Right cardiac atrium (tissue), 5 donors: ENCODE data around the gene CNTNAP2. TPM values are rescaled to one million over a fixed set of nuclear protein-coding genes. Genes with fewer than 3 reads are reported as not detected.

Experiments used
- ATAC-seq, 2 donors: fragments of 200-7000 bp; cut with Tn5 transposase; one replicate each; pipeline versions ENCODE4 v1.8.0 to v1.9.1; 2020; ENCODE audit warnings: moderate library complexity in 2 of 2, mild to moderate bottlenecking in 1 of 2
- DNase-seq, 3 donors: peaks; one replicate each; pipeline ENCODE4 v3.0.0-alpha.2; 2020
- H3K27ac ChIP-seq: one replicate; pipeline ENCODE4 v1.5.1; 2013; ENCODE audit warnings: mild to moderate bottlenecking, low read length, control low read depth, moderate library complexity
- H3K27me3 ChIP-seq: one replicate; pipeline ENCODE4 v1.6.1; 2013; ENCODE audit not compliant: control insufficient read depth, insufficient read depth
- H3K4me1 ChIP-seq: one replicate; pipeline ENCODE4 v1.6.1; 2013; ENCODE audit warnings: low read length; ENCODE audit not compliant: control insufficient read depth, insufficient read depth
- H3K4me3 ChIP-seq: one replicate; pipeline ENCODE4 v1.5.1; 2013; ENCODE audit warnings: low read length, control low read depth
- H3K9me3 ChIP-seq: one replicate; pipeline ENCODE4 v1.6.1; 2013; ENCODE audit warnings: low read length; ENCODE audit not compliant: control insufficient read depth
- WGBS: extraction: QIAGEN DNeasy Blood & Tissue Kit; methylation state at CpG from one replicate; pipeline ENCODE4 v1.1.7; 2013; 5-methylcytosine and 5-hydroxymethylcytosine counted together
- intact Hi-C, 4 donors: fragments of 100-400 bp; cut with DNase I; formaldehyde crosslinking; loops; one replicate each; pipeline versions ENCODE4 v1.11.0 to v1.14.0; 2022 to 2023
- polyA plus RNA-seq: library from polyadenylated mRNA; stranded (reverse); fragments of 200-250 nt; gene quantifications from one replicate; pipeline ENCODE4 v1.2.3, GENCODE V29; 2013
- total RNA-seq, 4 donors: library from RNA; stranded (reverse); fragmentation: NEBNext Ultra II Directional; extraction: Animal tissue kit (Norgen Biotek cat#: 25700); gene quantifications; one replicate each; pipeline ENCODE4 v1.2.1, GENCODE V29; 2021
- donor health status: healthy with polysubstance abuse.
- donor health status: DM: no; HTN: yes; CAD: no.
- donor health status: DM: no; HTN: no; CAD: no.
- donor health status: DM: no; HTN: yes; CAD: no; lungs with severe emphysema.
- donor health status: DM: yes; HTN: yes; CAD: no.

Gene CNTNAP2
- total and polyA plus RNA-seq, 5 donors, result 0.23 to 1.7 (median 0.91) TPM; not detected in 1

DNA sequence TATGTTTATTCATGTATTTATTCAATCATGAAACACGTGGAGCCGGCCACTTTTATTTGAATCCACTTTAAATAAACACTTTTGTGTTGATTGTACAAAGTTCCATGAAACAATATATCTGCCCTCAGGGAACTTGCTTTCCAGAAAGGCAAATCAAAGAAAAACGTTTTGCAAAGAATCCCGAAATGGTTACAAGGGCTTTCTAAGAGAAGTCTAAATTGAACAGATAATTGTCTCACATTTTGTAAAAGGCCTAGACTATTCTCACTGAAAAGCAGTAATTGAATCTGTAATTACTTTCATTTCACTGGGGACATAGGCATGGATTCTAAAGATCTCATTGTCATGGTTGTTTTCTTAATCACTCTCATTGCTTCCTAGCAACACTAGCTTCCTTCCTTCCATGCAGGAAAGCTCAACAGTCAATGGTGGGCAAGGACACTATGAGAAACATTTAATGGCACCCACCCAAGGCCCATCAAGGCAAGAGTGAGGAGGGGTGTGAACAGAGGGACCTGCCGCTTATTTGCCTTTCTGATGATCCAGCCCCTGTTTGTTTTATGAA, 1851.5 kb downstream of the CNTNAP2 start:
- no peak overlapping the region for H3K4me3 ChIP-seq
- DNase-seq (no peak), ATAC-seq (no peak)
- no peaks in the 10 kb centered on the region for H3K27me3 ChIP-seq
- no peaks in the 10 kb centered on the region for H3K9me3 ChIP-seq
- no peak overlapping the region for H3K27ac ChIP-seq
- intact Hi-C loops, result no loop called here
- H3K4me1 ChIP-seq, result no peaks in the 10 kb centered on the region
- WGBS, result 77% methylated on average over 5 of the region's 5 CpGs

DNA sequence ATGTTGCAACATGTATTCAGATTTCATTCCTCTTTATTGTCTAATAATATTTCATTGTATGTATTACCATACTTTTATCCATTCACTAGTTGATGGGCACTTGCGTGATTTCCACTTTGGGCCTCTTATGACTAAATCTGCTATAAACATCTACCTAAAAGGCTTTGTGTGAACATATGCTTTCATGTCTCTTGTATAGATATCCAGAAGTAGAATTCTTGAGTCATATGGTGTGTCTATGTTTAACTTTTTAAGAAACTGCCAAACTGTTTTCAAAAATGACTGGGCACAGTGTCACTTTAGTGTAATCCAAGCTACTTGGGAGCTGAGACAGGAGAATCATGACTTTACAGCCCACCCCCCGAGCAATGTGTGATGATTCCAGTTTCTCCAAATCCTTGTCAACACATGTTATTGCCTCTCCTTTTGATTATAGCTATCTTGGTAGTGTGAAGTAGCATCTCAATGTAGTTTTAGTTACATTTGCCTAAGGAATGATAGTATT, 1855.1 kb downstream of the CNTNAP2 start:
- DNase-seq (no peak), ATAC-seq (no peak)
- no peak overlapping the region for H3K27ac ChIP-seq
- H3K4me1 ChIP-seq, result no peaks in the 10 kb centered on the region
- intact Hi-C loops, result no loop called here
- no peak overlapping the region for H3K4me3 ChIP-seq
- H3K9me3 ChIP-seq, result no peaks in the 10 kb centered on the region
- WGBS, result 70% methylated on average over 2 of the region's 2 CpGs
- no peaks in the 10 kb centered on the region for H3K27me3 ChIP-seq

DNA sequence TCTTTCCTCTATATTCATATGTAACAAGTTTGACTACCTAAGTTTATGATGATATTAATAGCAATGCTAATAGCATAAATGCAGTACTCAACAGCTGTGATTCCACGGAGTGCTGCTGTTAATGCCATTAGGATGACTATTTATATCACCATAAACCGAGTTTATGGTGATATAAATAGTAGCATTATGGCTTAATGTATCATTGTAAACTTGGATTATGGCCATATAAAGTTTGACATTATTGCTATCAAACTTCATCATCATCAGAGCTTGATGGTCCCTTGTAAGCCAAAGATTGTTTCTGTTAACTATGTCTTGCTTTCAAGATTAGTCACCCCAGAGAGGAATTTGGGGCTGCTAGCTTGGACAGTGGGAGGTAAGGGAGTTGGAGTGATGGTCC, 1861.6 kb downstream of the CNTNAP2 start:
- ATAC-seq (no peak), DNase-seq (no peak)
- Histone ChIP-seq H3K27me3 (no peaks in the 10 kb centered on the region), H3K9me3 (no peaks in the 10 kb centered on the region), H3K4me1 (no peaks in the 10 kb centered on the region), H3K27ac (no peak overlapping the region), H3K4me3 (no peak overlapping the region)
- intact Hi-C loops, result no loop called here
- WGBS, result 36% methylated on average over 2 of the region's 2 CpGs

DNA sequence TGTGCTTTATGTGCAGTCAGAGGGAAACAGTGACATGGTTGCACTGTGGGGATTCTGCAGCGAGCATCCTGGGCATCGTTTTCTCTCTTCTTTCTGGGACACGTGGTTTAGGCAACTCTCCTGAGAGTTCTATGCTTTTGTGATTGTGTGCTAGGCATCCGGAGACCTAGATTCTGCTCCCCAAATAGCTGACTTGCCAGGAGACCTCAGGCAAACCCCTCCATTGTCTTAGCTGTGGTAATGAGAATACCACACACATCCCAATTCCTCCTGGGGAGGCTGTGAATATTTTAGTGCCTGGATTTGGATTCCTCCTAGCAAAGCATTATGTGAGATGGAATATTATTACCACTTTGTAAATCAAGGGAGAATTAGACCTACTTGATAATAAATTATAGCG, 1862.0 kb downstream of the CNTNAP2 start:
- intact Hi-C loops, result no loop called here
- H3K4me1 ChIP-seq, result no peaks in the 10 kb centered on the region
- H3K4me3 ChIP-seq, result no peak overlapping the region
- H3K27me3 ChIP-seq, result no peaks in the 10 kb centered on the region
- WGBS, result 60% methylated on average over 5 of the region's 5 CpGs
- ATAC-seq (no peak), DNase-seq (no peak)
- H3K9me3 ChIP-seq, result no peaks in the 10 kb centered on the region
- no peak overlapping the region for H3K27ac ChIP-seq

DNA sequence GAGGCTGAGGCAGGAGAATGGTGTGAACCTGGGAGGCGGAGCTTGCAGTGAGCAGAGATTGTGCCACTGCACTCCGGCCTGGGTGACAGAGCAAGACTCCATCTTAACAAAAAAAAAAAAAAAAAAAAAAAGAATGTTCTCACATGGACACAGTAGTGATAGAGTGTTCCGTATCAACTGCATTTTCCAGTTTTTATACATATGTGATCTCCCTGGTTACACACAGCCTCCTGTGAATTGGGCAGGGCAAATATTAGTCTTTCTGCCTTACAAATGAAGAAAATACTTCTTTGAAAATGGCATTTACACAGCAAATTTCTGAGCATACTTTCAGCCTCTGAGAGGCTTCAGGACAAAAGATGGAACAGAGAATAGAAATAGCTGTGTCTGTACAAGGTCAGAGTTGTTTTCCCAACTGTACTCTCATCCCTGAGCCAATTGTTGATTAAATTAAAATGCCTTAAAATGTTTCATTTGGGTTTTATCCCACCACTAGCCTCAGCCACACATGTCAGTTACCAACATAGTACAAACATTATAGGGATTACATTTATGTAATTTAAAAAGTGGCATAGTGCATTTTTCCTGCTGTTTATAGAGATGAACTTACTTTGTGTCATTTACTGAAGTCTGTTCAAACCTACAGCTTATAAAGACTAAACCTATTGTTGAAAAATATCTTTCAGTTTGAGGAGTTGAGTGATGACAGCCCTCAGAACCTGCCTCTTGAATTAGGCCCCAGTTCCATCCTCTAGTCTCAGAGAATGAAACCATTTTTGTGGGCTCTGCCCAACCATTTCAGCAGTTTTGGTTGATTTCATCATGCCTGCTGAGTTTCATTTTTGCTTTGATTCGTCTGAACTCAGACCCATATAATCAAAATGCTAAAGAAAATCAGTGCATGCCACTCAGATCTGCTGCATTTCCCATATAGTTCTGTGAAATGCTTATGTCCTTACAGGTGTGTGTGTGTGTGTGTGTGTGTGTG, 1864.5 kb downstream of the CNTNAP2 start:
- Histone ChIP-seq H3K27ac (no peak overlapping the region), H3K4me3 (no peak overlapping the region), H3K27me3 (no peaks in the 10 kb centered on the region), H3K9me3 (no peaks in the 10 kb centered on the region), H3K4me1 (no peaks in the 10 kb centered on the region)
- ATAC-seq, result no peak
- WGBS, result 75% methylated on average over 4 of the region's 4 CpGs
- intact Hi-C loops, result no loop called here
- DNase-seq, result no peak

DNA sequence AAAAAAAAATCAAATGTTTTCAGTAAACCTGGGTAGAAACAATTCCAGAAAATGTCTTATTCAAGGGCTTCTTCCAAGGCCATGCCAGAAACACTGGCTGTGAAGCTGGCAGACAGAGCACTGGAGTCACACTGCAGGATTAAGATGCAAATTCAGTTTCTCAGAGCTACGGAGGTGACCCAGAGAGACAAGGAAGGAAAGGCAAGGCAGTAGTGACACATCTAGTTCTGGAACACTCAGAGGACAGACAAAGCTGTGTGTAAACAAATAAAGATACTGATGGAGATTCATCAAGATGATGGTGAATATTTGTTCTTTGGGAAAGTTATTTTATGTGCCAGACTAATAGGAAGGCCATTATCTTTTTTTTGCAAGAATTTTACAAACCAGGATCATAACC, 1865.7 kb downstream of the CNTNAP2 start:
- no peak overlapping the region for H3K4me3 ChIP-seq
- ATAC-seq, result no peak
- intact Hi-C loops, result no loop called here
- no peaks in the 10 kb centered on the region for H3K27me3 ChIP-seq
- 36% methylated on average over 1 of the region's 1 CpG for WGBS
- H3K27ac ChIP-seq, result no peak overlapping the region
- no peaks in the 10 kb centered on the region for H3K9me3 ChIP-seq
- DNase-seq, result no peak
- no peaks in the 10 kb centered on the region for H3K4me1 ChIP-seq

DNA sequence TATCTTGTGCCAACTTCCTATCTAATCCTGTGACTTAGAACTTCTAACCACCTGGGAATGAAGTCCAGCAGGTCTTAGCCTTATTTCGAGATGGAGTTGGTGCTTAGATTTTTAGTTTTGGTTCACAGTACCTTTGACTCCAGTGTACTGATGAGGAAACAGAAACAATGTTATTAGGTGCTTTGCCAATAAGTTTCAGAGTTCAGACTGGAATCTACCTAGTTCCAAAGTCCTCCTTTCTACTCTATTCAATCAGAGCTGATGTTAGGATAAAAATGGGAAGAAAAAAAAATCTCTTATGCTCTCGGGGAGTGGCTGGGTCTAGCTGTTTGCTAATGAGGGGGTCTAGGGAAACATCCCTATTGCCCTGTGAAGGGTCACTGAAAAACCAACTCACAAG, 1867.7 kb downstream of the CNTNAP2 start:
- no peak for ATAC-seq
- WGBS, result 81% methylated on average over 2 of the region's 2 CpGs

DNA sequence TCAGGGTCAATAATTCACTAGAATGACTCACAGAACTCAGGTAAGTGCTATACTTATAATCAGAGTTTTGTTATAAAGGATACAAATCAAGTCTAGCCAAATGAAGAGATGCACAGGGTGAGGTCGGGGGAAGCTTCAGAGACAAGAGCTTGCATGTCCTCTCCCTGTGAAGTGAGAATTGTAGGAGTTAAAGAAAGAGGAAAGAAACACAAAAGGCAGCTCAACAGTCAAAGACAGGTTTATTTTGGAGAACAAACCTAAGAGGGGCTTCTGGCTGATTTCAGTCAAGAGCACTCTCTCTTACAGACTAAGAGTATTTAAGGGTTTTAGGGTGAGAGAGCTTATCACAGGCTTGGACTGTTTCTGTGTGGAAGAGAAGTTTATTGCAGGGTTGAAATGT, 1873.5 kb downstream of the CNTNAP2 start:
- no peaks in the 10 kb centered on the region for H3K4me1 ChIP-seq
- no peaks in the 10 kb centered on the region for H3K9me3 ChIP-seq
- H3K27me3 ChIP-seq, result no peaks in the 10 kb centered on the region
- intact Hi-C loops, result no loop called here
- DNase-seq (no peak), ATAC-seq (no peak)
- WGBS, result 48% methylated on average over 1 of the region's 1 CpG
- no peak overlapping the region for H3K4me3 ChIP-seq
- H3K27ac ChIP-seq, result no peak overlapping the region

More for the DNA sequence above, 1867.7 kb downstream of the CNTNAP2 start:
- Histone ChIP-seq H3K4me3 (no peak overlapping the region), H3K27me3 (no peaks in the 10 kb centered on the region), H3K27ac (no peak overlapping the region), H3K9me3 (no peaks in the 10 kb centered on the region), H3K4me1 (no peaks in the 10 kb centered on the region)
- intact Hi-C loops, result no loop called here
- no peak for DNase-seq

DNA sequence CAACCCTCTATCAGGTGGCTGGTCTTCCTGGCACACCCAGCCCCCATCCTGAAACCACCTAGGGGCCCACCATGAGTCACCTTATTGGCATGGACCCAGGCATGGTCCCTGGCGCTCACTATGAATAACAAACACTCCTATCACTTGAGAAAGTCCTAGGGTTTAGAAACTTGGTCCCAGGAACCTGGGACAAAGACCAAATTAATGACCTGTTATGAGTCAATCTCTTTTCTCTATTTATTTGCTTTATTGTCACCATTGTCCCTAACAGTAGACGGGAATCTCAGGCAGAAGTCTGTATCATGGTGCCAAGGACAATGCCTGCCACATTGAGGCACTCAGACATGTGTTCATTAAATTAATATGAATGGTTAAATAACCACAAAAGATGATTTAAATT, 1874.3 kb downstream of the CNTNAP2 start:
- WGBS, result 73% methylated on average over 2 of the region's 2 CpGs
- H3K4me1 ChIP-seq, result no peaks in the 10 kb centered on the region
- intact Hi-C loops, result no loop called here
- no peak overlapping the region for H3K4me3 ChIP-seq
- DNase-seq (no peak), ATAC-seq (no peak)
- H3K9me3 ChIP-seq, result no peaks in the 10 kb centered on the region
- H3K27ac ChIP-seq, result no peak overlapping the region
- no peaks in the 10 kb centered on the region for H3K27me3 ChIP-seq

DNA sequence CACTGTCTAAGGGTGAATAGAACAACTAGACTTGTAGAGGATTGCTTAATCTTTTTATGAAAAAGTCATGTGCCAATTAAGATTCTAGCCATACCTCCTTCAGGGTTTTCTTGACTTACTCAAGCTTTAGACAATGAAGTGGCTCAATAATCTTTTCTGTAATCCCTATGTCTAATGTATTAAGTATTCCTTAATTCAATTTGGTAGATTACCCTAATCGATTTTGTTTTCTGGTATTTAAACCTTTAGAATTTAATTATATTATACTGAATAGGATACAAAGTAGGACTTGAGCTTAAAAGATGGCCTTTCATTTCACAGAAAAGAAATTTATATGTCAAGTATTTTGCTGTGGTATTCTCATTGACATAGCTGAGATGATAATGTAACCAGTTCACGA, 1876.1 kb downstream of the CNTNAP2 start:
- intact Hi-C loops, result no loop called here
- Histone ChIP-seq H3K27ac (no peak overlapping the region), H3K9me3 (no peaks in the 10 kb centered on the region), H3K4me3 (no peak overlapping the region), H3K4me1 (no peaks in the 10 kb centered on the region), H3K27me3 (no peaks in the 10 kb centered on the region)
- DNase-seq, result no peak
- 85% methylated on average over 2 of the region's 2 CpGs for WGBS
- no peak for ATAC-seq

DNA sequence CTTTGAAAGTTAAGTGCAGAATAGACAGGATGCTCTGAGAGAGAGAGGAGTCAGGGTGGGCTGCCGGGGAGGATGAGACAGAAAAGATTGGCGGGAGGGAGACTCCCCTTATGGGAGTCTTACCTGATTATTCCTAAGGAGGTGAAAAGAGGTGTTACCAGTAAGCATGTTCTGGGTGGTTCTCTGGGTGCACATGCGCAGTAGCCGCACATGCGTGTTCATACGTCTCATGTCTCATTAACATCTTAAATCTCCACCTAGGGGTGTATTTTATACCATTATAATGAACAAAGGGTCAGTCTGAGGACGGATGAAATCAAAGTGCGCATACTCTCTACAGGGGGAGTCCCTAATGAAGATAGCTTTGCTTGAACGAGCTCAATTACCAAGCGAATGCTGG, 1881.0 kb downstream of the CNTNAP2 start:
- 93% methylated on average over 10 of the region's 10 CpGs for WGBS
- Histone ChIP-seq H3K9me3 (no peaks in the 10 kb centered on the region), H3K27me3 (no peaks in the 10 kb centered on the region), H3K4me1 (no peaks in the 10 kb centered on the region), H3K4me3 (no peak overlapping the region), H3K27ac (no peak overlapping the region)
- intact Hi-C loops, result no loop called here
- DNase-seq (no peak), ATAC-seq (no peak)
